ENCODE measurements around the gene ADGRF3. TPM values are rescaled to one million over a fixed set of nuclear protein-coding genes. Genes with fewer than 3 reads are reported as not detected.
"Not testable (repeated sequence)": the region's sequence is repeated elsewhere in the genome, so short reads cannot be mapped to it uniquely, and the experiment has no call there.

The ADGRF3 gene
- total RNA-seq, 1 donor from 2014 or later, result 0.04 TPM

GRCh38 chr2:26269571-26270158 lies 76.9 kb downstream of the ADGRF3 start:
- H3K4me2 ChIP-seq, result no peak overlapping the region
- H3K4me1 ChIP-seq, result no peaks in the 10 kb centered on the region
- no peak overlapping the region for H3K4me3 Mint-ChIP-seq
- no peak overlapping the region for H3K27ac Mint-ChIP-seq
- H3K9me3 ChIP-seq (ENCODE audit: low read depth), result no peaks in the 10 kb centered on the region
- TF ChIP-seq EZH2phosphoT487 (IDR thresholded peaks at IDR 0.05), result no peak
- TF ChIP-seq EZH2 (IDR thresholded peaks at IDR 0.05), result no peak
- TF ChIP-seq, protein P1, sequence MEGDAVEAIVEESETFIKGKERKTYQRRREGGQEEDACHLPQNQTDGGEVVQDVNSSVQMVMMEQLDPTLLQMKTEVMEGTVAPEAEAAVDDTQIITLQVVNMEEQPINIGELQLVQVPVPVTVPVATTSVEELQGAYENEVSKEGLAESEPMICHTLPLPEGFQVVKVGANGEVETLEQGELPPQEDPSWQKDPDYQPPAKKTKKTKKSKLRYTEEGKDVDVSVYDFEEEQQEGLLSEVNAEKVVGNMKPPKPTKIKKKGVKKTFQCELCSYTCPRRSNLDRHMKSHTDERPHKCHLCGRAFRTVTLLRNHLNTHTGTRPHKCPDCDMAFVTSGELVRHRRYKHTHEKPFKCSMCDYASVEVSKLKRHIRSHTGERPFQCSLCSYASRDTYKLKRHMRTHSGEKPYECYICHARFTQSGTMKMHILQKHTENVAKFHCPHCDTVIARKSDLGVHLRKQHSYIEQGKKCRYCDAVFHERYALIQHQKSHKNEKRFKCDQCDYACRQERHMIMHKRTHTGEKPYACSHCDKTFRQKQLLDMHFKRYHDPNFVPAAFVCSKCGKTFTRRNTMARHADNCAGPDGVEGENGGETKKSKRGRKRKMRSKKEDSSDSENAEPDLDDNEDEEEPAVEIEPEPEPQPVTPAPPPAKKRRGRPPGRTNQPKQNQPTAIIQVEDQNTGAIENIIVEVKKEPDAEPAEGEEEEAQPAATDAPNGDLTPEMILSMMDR (IDR thresholded peaks at IDR 0.05), result no peak
- peaks cover 4% of the 10 kb centered on the region for H3K36me3 Mint-ChIP-seq
- H3F3A ChIP-seq (ENCODE audit: low read depth), result peaks cover 3% of the 10 kb centered on the region
- no peak for DNase-seq (ENCODE audit: low spot score)
- no peaks in the 10 kb centered on the region for H3K79me2 ChIP-seq (ENCODE audit: low read depth)
- H3K4me1 Mint-ChIP-seq, result no peaks in the 10 kb centered on the region
- H3K9ac ChIP-seq, result no peak overlapping the region
- H3K9me3 Mint-ChIP-seq, result no peaks in the 10 kb centered on the region
- no peaks in the 10 kb centered on the region for H4K20me1 ChIP-seq (ENCODE audit: low read depth)
- H3K4me3 ChIP-seq, result no peak overlapping the region
- H3K27me3 Mint-ChIP-seq (ENCODE audit: insufficient read depth, low read depth), result no peaks in the 10 kb centered on the region
- no peaks in the 10 kb centered on the region for H3K27me3 ChIP-seq
- H3K27ac ChIP-seq, result no peak overlapping the region
- no peak overlapping the region for H2AFZ ChIP-seq (replicated peaks)
- no peaks in the 10 kb centered on the region for H3K36me3 ChIP-seq

- H3K4me2 ChIP-seq; H3K4me3 ChIP-seq; H3K36me3 ChIP-seq; H3K27me3 ChIP-seq; H3K4me3 Mint-ChIP-seq; H3K9ac ChIP-seq; H3K27ac ChIP-seq; H3K4me1 ChIP-seq; H3F3A ChIP-seq (ENCODE audit: low read depth); H2AFZ ChIP-seq (replicated peaks); H3K4me1 Mint-ChIP-seq; H3K36me3 Mint-ChIP-seq; H3K79me2 ChIP-seq (ENCODE audit: low read depth); H3K27me3 Mint-ChIP-seq (ENCODE audit: insufficient read depth, low read depth); DNase-seq (ENCODE audit: low spot score); H3K27ac Mint-ChIP-seq; H4K20me1 ChIP-seq (ENCODE audit: low read depth); H3K9me3 ChIP-seq (ENCODE audit: low read depth); H3K9me3 Mint-ChIP-seq: not testable (repeated sequence)
Observed at GRCh38 chr2:26268670-26269385, 77.8 kb downstream of the ADGRF3 start.

DNA sequence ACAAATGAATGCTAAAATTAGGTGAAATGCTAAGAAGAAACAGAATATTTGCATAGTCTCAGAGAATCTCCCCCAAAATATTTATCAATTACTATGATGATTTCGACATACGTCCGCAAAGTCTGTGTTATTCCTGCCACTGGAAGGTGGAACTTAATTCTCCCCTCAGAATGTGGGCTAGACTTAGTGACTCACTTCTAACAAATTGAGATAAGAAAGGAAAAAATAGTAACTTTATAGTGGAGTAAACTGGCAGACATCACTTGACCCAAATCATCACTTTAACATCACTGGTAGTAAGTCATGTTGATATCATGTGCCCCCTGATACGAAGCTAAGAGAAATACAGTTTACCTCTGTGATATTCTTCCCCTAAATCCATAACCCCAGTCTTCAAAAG lies 78.4 kb downstream of the ADGRF3 start:
- Mint-ChIP-seq H3K27ac (no peak overlapping the region), H3K4me3 (no peak overlapping the region), H3K4me1 (no peaks in the 10 kb centered on the region), H3K9me3 (no peaks in the 10 kb centered on the region), H3K27me3 (ENCODE audit: insufficient read depth, low read depth) (no peaks in the 10 kb centered on the region), H3K36me3 (peaks cover 2% of the 10 kb centered on the region)
- no peak for DNase-seq (ENCODE audit: low spot score)
- H3K27me3 ChIP-seq, result no peaks in the 10 kb centered on the region
- no peaks in the 10 kb centered on the region for H4K20me1 ChIP-seq (ENCODE audit: low read depth)
- no peaks in the 10 kb centered on the region for H3K79me2 ChIP-seq (ENCODE audit: low read depth)
- no peak overlapping the region for H2AFZ ChIP-seq (replicated peaks)
- H3K4me1 ChIP-seq, result no peaks in the 10 kb centered on the region
- H3F3A ChIP-seq (ENCODE audit: low read depth), result no peaks in the 10 kb centered on the region
- no peak overlapping the region for H3K9ac ChIP-seq
- H3K9me3 ChIP-seq (ENCODE audit: low read depth), result no peaks in the 10 kb centered on the region
- TF ChIP-seq, protein P1 (IDR thresholded peaks at IDR 0.05), result no peak
- TF ChIP-seq EZH2phosphoT487 (IDR thresholded peaks at IDR 0.05) (no peak), EZH2 (IDR thresholded peaks at IDR 0.05) (no peak)
- H3K4me3 ChIP-seq, result no peak overlapping the region
- no peak overlapping the region for H3K4me2 ChIP-seq
- no peak overlapping the region for H3K27ac ChIP-seq
- no peaks in the 10 kb centered on the region for H3K36me3 ChIP-seq

GRCh38 chr2:26258836-26259235 lies 87.8 kb downstream of the ADGRF3 start:
- H3K4me3 Mint-ChIP-seq; H3F3A ChIP-seq (ENCODE audit: low read depth); H3K4me1 Mint-ChIP-seq; H3K27ac Mint-ChIP-seq; H3K27me3 Mint-ChIP-seq (ENCODE audit: insufficient read depth, low read depth); H3K9ac ChIP-seq; H3K4me3 ChIP-seq; H3K4me1 ChIP-seq; H4K20me1 ChIP-seq (ENCODE audit: low read depth); H3K79me2 ChIP-seq (ENCODE audit: low read depth); H2AFZ ChIP-seq (replicated peaks); H3K4me2 ChIP-seq; H3K27me3 ChIP-seq; DNase-seq (ENCODE audit: low spot score); H3K9me3 Mint-ChIP-seq; H3K27ac ChIP-seq; H3K36me3 ChIP-seq; H3K9me3 ChIP-seq (ENCODE audit: low read depth): not testable (repeated sequence)
- H3K36me3 Mint-ChIP-seq, result peaks cover 23% of the 10 kb centered on the region

Other genes with a start within 250 kb of the ADGRF3 start
- gene GAREM2, start 173.7 kb downstream of the ADGRF3 start, total RNA-seq (ENCODE audit: low replicate concordance), result 15.1 and 20.0 TPM in 2 replicates
- 98.9 and 120 TPM in 2 replicates for gene HADHA, start 102.2 kb downstream of the ADGRF3 start, total RNA-seq (ENCODE audit: low replicate concordance)
- gene HADHB, start 101.8 kb downstream of the ADGRF3 start, total RNA-seq (ENCODE audit: low replicate concordance), result 36.5 and 40.6 TPM in 2 replicates
- gene SELENOI, start 646 bp downstream of the ADGRF3 start, total RNA-seq (ENCODE audit: low replicate concordance), result 32.1 and 51.8 TPM in 2 replicates
- gene DRC1, start 55.1 kb upstream of the ADGRF3 start, total RNA-seq (ENCODE audit: low replicate concordance), result 0.56 TPM in 1 of 2 replicates, not detected in the other
- gene OTOF, start 131.3 kb upstream of the ADGRF3 start, total RNA-seq (ENCODE audit: low replicate concordance), result 0.36 and 0.84 TPM in 2 replicates